GM18508 (cell line): ENCODE results near the gene PPP3CA.

Experiments
- ATAC-seq: cut with Tn5 transposase; IDR thresholded peaks from one replicate; pipeline ENCODE4 v1.9.1; 2021; ENCODE audit warnings: moderate number of reproducible peaks; ENCODE audit not compliant: insufficient read depth, unreplicated experiment

The PPP3CA gene

DNA sequence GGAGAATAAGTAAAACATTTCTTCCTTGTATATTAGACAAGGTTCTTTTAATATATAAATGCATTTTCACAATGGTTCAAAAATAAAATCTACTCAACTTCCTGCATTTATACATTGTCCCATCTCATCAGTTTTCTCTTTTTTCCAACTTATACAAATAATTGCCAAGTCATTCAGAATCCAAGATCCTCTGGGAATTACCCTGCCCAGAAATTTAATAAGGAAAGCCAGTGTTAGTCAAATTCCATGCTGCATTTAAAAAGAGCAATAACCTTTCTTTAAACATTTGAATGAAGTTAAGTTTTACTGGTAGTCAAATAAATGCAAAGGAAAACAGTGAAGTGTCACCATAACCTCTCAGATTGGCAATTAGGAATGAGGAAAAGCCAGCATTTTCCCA lies 357.9 kb downstream of the PPP3CA start:
- no peak for ATAC-seq

DNA sequence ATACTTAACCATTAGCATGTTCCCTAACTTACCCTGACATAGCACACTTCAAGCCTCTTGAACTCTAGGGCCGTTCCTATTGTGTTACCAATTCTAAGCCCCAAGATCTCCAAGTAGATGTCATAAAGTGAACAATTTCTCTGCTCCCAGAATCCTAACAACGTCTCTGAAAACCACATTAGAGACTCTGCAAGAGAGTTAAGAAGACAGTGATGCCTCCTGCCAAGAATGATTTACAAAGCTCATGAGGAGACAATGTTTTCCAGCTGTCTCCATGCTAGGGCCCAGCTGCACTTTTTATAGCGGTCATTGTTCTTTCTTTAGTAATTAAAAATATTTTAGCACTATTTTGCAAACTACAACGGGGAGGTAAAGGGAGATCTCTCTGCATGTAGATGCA lies 358.4 kb downstream of the PPP3CA start:
- ATAC-seq, result no peak

DNA sequence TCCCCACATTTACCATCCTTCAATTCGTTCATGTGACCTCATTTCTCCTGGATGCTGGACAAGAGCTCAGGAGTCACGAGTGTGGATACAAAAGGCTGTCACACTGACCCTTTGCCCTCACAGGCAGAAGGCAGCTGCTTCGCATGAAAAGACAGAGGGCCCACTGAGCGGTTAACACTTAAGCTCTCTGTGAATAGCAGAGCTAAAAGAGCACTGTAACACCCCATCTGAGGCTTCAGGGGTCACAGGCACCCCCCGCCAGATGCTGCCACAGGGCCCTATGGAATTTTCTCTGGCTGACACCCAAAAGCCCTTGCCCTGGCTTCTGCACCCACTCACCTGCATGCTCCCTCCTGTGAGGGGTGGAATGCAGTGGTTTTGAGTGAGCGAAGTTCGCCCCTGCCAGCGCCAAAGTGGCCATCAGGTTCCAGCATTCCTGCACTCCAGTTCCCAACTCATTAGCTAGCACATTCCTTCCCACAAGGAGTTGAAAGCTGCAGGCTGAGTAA lies 360.9 kb downstream of the PPP3CA start:
- ATAC-seq, result no peak

DNA sequence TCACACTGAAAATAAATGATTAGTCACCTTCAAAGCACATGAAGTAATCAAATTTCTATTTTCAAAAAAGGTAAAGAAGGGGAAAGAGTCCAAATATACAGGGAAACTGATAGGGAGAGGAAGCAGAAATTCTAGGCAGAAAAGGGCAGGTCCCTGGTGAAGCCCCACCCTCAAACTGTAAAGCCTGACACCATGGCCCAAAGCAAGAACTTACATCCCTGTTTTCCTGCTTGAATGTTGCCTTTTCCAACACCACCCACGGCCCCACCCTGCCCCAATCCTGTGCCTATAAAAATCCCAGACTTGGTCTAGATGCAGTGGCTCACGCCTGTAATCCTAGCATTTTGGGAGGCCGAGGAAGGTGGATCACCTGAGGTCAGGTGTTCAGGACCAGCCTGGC lies 361.8 kb downstream of the PPP3CA start:
- ATAC-seq, result no peak

DNA sequence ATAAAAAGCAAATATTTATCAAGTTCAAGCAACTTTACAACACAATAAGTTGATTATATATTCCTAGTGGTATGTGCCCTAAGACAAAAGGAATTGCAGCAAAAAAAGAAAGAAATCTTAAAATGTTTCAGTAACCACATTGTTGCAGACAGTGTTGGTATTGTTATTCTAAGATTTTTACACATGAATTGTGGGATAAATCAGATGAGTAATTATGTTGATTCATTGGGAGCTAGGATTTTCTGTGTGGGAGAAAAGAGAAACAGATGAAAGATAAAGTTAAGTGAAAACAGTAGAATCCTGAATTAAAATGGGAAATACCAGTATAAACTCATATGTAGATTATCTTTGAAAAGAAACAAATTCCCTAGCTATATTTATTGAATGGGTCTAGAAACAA lies 362.4 kb downstream of the PPP3CA start:
- no peak for ATAC-seq

DNA sequence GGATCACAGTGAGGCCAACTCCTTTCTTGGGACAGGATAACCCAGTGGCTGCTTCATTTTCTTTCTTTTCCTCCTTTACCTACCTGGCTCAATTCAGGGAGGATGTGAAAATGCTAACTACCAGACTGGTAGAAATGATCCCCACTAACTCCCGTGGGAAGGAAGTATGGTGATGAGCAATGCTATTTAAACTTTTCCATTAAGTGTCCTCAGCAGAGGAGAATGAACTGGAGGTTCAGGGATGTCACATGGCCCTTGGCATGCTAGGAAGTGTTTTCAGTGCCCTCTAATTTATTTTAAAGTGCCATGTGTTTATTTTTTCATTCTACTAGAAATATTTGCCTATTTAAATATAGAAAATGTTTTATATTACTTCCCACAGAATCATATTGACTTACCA lies 363.9 kb downstream of the PPP3CA start:
- no peak for ATAC-seq

DNA sequence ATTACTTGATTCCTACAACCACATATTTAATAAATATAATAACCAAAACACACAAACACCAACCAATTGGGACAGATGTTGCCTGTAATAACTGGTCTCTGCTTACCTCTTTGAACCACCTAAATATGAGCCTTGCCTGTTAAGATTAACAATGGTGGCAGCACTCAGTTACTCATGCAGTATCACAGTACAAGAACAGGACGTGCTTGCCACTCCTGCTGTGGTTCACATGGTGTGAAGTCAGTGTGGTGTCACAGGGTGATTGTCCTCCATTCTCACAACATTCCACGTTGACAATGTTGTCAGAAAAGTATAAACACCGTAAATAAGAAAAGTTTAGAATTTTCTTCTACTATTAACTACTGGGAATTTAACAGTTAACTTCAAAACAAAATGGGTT lies 365.0 kb downstream of the PPP3CA start:
- ATAC-seq, result no peak

DNA sequence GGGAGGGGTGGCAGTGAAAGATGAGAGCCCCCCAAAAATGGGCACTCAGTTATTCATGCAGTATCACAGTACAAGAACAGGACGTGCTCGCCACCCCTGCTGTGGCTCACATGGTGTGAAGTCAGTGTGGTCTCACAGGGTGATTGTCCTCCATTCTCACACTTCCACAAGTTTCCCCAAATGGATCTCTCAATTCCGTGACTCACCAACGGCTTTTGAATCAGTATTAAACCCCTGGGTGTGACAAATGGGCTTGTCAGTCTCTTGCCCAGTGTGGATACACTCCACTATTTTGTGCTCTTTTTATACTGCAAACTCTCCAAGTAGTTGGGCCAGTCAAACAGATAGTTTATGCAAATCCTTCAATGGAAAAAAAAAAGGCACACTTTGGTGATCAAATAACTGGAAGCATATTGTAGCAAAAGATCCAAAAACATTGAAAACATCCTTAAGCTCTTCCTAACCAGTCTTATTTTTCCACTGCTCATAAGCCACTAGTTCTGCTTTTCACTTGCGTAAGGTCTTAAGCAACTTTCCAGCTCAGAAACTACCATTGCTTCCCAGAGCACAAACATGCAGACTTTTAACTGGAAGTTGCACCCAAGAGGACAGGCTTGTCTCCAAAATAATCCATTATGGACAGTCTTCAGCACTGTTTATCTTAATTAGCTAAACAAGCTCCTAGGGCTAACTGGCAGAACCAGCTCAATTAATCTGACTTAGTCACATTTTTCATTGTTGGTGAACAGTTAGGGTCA lies 365.7 kb downstream of the PPP3CA start:
- ATAC-seq, result no peak

DNA sequence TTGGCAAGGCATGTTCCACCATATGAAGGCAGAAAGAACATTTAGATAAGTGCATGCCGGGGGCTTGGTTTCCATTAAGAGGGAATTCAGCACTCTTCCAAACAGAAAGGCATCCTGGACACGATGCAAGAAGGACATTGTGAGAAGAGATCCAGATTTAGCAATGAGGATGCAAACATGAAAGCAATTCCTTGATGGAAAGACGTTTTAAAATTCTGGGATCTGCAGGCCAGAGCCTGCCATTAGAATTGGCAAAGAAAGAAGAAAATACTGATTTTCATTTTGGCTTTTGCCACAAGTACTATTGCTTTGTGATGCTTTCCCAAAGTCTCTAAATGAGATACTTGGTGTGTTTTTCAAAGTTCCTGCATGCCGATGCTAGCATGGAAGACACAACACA lies 367.6 kb downstream of the PPP3CA start:
- ATAC-seq, result no peak

DNA sequence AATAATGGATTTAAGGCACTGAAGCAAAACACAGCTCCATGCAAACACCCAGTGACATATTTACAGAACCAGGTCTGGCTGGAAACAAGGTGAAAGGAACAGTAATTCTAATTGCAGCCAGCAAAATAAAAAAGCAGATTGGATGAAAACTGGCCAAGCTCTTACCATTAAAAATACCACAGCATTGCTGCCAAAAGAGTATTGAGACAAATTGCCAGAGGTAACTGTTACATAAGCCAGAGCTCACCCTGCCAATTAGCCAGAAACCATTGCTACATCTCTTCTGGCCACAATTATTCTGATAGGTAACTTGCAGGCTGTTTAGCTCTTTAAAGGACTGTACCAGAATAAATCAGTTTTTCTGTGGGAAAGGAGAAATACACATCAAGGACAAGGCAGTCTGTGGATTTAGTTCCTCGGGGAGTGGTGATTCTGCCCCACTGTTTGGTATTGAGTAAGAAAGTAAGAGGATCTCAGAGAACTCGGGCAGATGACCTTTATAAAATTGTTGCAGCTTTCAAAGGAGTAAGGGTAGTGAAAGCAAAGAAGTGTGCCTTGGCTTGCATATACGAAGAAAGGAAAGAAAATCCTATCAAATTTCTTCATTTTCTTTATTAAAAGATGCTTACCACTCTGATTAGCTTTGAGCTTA lies 369.5 kb downstream of the PPP3CA start:
- no peak for ATAC-seq

DNA sequence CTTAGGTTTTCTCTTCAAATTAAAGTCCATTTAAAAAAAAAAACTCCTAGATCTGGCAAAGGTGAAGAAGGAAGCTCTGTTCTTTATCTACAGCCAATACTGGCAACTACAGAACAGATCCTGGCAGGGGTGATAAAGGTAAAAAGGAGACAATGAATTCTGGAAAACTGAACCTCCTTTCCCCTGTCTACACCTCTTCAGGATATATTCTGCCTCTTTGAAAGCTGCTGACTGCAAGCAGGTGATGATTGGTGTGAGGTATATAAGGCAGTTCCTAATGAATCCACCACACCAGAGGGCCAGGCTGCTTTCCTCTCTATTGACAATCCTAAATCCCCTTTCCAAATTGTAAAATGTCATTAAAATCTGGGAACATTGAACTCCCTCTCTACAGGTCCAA lies 370.1 kb downstream of the PPP3CA start:
- ATAC-seq, result no peak
